Panc1 (cell line): ENCODE results near the gene GPR157.

ENCODE experiments used
- CTCF ChIP-seq: fragments of 450-650 bp; IDR thresholded peaks from 2 replicates; pipeline ENCODE4 v1.5.1; 2017; ENCODE audit warnings: mild to moderate bottlenecking
- POLR2AphosphoS5 ChIP-seq: IDR thresholded peaks from 2 replicates; pipeline ENCODE4 v1.6.1; 2012; ENCODE audit warnings: mild to moderate bottlenecking, low read depth, low read length, moderate library complexity
- REST ChIP-seq, 2 experiments: IDR thresholded peaks; 2 replicates each; pipeline ENCODE4 v1.6.1; 2011 to 2012; ENCODE audit warnings: low read depth in 2 of 2, control low read depth in 1 of 2, low read length in 1 of 2, mild to moderate bottlenecking in 1 of 2, moderate library complexity in 1 of 2; ENCODE audit not compliant: insufficient read depth in 1 of 2

DNA sequence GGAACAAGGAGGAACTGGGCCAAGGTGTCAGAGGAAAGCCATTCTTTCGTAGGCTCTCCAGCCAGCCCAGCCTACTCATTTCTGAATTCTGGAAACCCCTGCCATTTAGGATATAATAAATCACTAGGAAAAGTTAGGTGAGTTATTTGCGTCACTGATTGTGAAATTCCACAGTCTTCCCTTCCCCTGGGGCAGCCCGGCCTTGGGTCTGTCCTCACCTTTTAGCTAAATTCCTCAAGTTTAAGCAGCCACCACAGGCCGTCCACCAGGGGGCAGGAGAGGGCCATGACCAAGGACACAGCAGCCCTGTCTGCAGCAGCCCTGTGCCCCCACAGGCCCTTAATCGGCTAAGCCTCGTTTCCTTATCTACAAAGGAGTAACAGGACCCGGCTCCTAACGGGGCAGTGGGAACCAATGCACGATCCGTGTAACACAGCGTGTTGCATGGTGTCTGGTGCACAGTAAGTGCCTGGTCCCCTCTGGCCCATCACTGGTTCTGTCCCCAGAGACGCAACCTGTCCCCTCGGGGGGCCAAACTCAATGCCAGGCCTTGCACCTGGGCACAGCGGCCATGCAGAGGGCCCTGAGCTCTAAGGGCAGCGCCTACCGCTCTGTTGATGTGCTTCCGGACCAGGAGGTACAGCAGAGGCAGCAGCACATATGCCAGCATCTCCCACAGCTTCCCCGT is 18.1 kb downstream of the GPR157 start:
- no peak for TF ChIP-seq REST (IDR thresholded peaks at IDR 0.05; ENCODE audit: insufficient read depth in 1 of 2, low read depth in 2 of 2, low read length in 1 of 2)
- TF ChIP-seq CTCF, result peak; percentile 96
- TF ChIP-seq POLR2AphosphoS5, result no peak
